GM12891 (cell line): ENCODE results near the gene GAMT.

ENCODE experiments used
- POLR2AphosphoS5 ChIP-seq: IDR thresholded peaks from 2 replicates; pipeline ENCODE4 v1.6.1; 2011; ENCODE audit warnings: low read depth, low read length, control low read depth
- POU2F2 ChIP-seq: IDR thresholded peaks from 2 replicates; pipeline ENCODE4 v1.6.1; 2011; ENCODE audit warnings: low read depth, mild to moderate bottlenecking, control low read depth, low read length, moderate library complexity
- TAF1 ChIP-seq: IDR thresholded peaks from 2 replicates; pipeline ENCODE4 v1.6.1; 2011; ENCODE audit warnings: low read depth, low read length, control low read depth

DNA sequence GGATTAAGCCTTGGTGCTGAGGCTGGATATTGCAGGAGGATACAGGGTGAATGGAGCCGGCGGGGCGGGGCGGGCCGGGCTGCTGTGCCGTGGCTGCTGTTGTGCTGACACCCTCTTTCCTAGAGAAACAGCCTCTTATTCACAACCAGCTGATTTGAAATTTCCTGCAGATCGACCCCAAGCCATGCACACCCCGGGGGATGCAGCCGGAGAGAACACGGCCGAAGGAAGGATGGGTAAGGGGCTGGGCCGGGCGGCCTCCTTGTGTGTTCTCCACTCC is 17.1 kb upstream of the GAMT start:
- no peak for TF ChIP-seq TAF1
- no peak for TF ChIP-seq POLR2AphosphoS5
- TF ChIP-seq POU2F2: no peak
